Measurements from ENCODE around the gene MT1H. TPM values are rescaled to one million over a fixed set of nuclear protein-coding genes. Genes with fewer than 3 reads are reported as not detected.

Gene MT1H
- total RNA-seq, 1 experiment from 2014 or later = not detected

- ChIA-PET POLR2A (interaction anchor here (0.6 kb wide), 1 partner anchor 67 kb away, joined by 5 read pairs; no protein-coding TSS in a partner anchor), CTCF (interaction anchor here (0.9 kb wide), 1 partner anchor 34 kb away, joined by 3 read pairs; no protein-coding TSS in a partner anchor)
- no peak for DNase-seq
- H3K4me1 ChIP-seq = no peaks in the 10 kb centered on the region
- H3K9me3 ChIP-seq = no peaks in the 10 kb centered on the region
- Mint-ChIP-seq H3K27me3 (ENCODE audit: insufficient read depth, unreplicated experiment) (peaks cover 32% of the 10 kb centered on the region), H3K27ac (ENCODE audit: unreplicated experiment) (no peak overlapping the region), H3K9me3 (ENCODE audit: unreplicated experiment) (no peaks in the 10 kb centered on the region), H3K36me3 (ENCODE audit: insufficient read depth, unreplicated experiment) (no peaks in the 10 kb centered on the region), H3K4me3 (ENCODE audit: unreplicated experiment) (no peak overlapping the region), H3K4me1 (ENCODE audit: low read depth, unreplicated experiment) (peaks cover 5% of the 10 kb centered on the region)
- intact Hi-C loops (cut with micrococcal nuclease; ENCODE audit: unreplicated experiment) = no loop called here
- TF ChIP-seq CTCF (IDR thresholded peaks at IDR 0.05; ENCODE audit: insufficient read depth in 1 of 2, low read depth in 1 of 2, low read length in 1 of 2, severe bottlenecking in 1 of 2, unreplicated experiment in 1 of 2) = no peak
- H3K36me3 ChIP-seq (ENCODE audit: control insufficient read depth, insufficient read depth, low read length) = no peaks in the 10 kb centered on the region
- peaks cover 13% of the 10 kb centered on the region for H3K27me3 ChIP-seq (replicated peaks; ENCODE audit: control insufficient read depth, insufficient read depth, low read length)
- BruUV-seq (replicated peaks) = no TSS peak
- no peak overlapping the region for H3K4me3 ChIP-seq (ENCODE audit: low read depth, low read length)
Observed at GRCh38 chr16:56634715-56635440, 34.7 kb upstream of the MT1H start.

- H3K9me3 ChIP-seq = no peaks in the 10 kb centered on the region
- DNase-seq = no peak
- Mint-ChIP-seq H3K4me3 (ENCODE audit: unreplicated experiment) (no peak overlapping the region), H3K27me3 (ENCODE audit: insufficient read depth, unreplicated experiment) (peaks cover 32% of the 10 kb centered on the region), H3K4me1 (ENCODE audit: low read depth, unreplicated experiment) (peaks cover 5% of the 10 kb centered on the region), H3K36me3 (ENCODE audit: insufficient read depth, unreplicated experiment) (no peaks in the 10 kb centered on the region), H3K9me3 (ENCODE audit: unreplicated experiment) (no peaks in the 10 kb centered on the region), H3K27ac (ENCODE audit: unreplicated experiment) (no peak overlapping the region)
- no peak overlapping the region for H3K4me3 ChIP-seq (ENCODE audit: low read depth, low read length)
- no peaks in the 10 kb centered on the region for H3K36me3 ChIP-seq (ENCODE audit: control insufficient read depth, insufficient read depth, low read length)
- ChIA-PET POLR2A (no interaction called here), CTCF (no interaction called here)
- intact Hi-C loops (cut with micrococcal nuclease; ENCODE audit: unreplicated experiment) = no loop called here
- BruUV-seq (replicated peaks) = no TSS peak
- peaks cover 13% of the 10 kb centered on the region for H3K27me3 ChIP-seq (replicated peaks; ENCODE audit: control insufficient read depth, insufficient read depth, low read length)
- no peak for TF ChIP-seq CTCF (IDR thresholded peaks at IDR 0.05; ENCODE audit: insufficient read depth in 1 of 2, low read depth in 1 of 2, low read length in 1 of 2, severe bottlenecking in 1 of 2, unreplicated experiment in 1 of 2)
- H3K4me1 ChIP-seq = no peaks in the 10 kb centered on the region
Observed at GRCh38 chr16:56635441-56635967, 34.1 kb upstream of the MT1H start.

DNA sequence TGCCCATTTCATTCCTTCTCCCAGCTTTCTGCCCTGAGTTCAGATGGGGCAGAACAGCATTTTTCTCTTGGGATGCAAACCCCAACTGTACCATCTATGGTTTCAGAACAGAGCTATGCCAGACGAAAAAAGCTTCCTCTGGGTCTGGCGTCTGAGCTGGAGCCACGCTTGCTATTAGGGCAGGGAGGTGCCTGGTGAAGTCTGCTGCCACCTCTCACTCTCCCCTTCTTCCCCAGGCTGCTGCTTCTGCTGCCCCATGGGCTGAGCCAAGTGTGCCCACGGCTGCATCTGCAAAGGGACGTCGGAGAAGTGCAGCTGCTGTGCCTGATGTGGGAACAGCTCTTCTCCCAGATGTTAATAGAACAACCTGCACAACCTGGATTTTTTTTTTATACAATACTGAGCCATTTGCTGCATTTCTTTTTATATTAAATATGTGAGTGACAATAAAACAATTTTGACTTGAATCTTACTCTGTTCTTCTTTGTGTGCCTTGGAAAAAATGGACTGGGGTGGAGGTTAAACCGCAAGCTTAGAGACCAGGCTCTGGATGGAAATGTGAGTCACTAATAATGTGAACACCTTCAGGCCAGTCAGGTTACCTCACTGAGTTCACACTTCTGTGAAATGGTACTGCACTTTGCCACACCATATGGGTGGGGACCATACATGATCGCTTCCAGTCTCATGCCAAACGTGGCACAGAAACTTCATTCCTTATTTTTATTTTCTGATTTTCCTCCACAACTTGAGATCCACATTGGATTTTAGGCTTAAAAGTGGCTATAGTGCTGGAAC is 32.8 kb upstream of the MT1H start:
- POLR2A ChIA-PET = no interaction called here
- peaks cover 3% of the 10 kb centered on the region for H3K4me1 Mint-ChIP-seq (ENCODE audit: low read depth, unreplicated experiment)
- intact Hi-C loops (cut with micrococcal nuclease; ENCODE audit: unreplicated experiment) = no loop called here
- Histone ChIP-seq H3K27me3 (replicated peaks; ENCODE audit: control insufficient read depth, insufficient read depth, low read length) (peaks cover 12% of the 10 kb centered on the region), H3K9me3 (no peaks in the 10 kb centered on the region), H3K4me1 (no peaks in the 10 kb centered on the region), H3K4me3 (ENCODE audit: low read depth, low read length) (no peak overlapping the region), H3K36me3 (ENCODE audit: control insufficient read depth, insufficient read depth, low read length) (no peaks in the 10 kb centered on the region)
- no peak for DNase-seq
- TF ChIP-seq CTCF (IDR thresholded peaks at IDR 0.05; ENCODE audit: insufficient read depth in 1 of 2, low read depth in 1 of 2, low read length in 1 of 2, severe bottlenecking in 1 of 2, unreplicated experiment in 1 of 2) = no peak
- CTCF ChIA-PET = interaction anchor here (1.0 kb wide), 1 partner anchor 65 kb away, joined by 3 read pairs; no protein-coding TSS in a partner anchor
- H3K9me3 Mint-ChIP-seq (ENCODE audit: unreplicated experiment) = no peaks in the 10 kb centered on the region
- BruUV-seq (replicated peaks) = no TSS peak
- H3K27me3 Mint-ChIP-seq (ENCODE audit: insufficient read depth, unreplicated experiment) = peaks cover 27% of the 10 kb centered on the region
- H3K4me3 Mint-ChIP-seq (ENCODE audit: unreplicated experiment) = no peak overlapping the region
- H3K36me3 Mint-ChIP-seq (ENCODE audit: insufficient read depth, unreplicated experiment) = no peaks in the 10 kb centered on the region
- H3K27ac Mint-ChIP-seq (ENCODE audit: unreplicated experiment) = no peak overlapping the region
